Measurements from ENCODE around the gene PLPPR2. TPM values are rescaled to one million over a fixed set of nuclear protein-coding genes. Genes with fewer than 3 reads are reported as not detected.

The PLPPR2 gene
- total and polyA plus RNA-seq, 4 donors, result 9.1 to 35.1 (median 24.3) TPM

DNA sequence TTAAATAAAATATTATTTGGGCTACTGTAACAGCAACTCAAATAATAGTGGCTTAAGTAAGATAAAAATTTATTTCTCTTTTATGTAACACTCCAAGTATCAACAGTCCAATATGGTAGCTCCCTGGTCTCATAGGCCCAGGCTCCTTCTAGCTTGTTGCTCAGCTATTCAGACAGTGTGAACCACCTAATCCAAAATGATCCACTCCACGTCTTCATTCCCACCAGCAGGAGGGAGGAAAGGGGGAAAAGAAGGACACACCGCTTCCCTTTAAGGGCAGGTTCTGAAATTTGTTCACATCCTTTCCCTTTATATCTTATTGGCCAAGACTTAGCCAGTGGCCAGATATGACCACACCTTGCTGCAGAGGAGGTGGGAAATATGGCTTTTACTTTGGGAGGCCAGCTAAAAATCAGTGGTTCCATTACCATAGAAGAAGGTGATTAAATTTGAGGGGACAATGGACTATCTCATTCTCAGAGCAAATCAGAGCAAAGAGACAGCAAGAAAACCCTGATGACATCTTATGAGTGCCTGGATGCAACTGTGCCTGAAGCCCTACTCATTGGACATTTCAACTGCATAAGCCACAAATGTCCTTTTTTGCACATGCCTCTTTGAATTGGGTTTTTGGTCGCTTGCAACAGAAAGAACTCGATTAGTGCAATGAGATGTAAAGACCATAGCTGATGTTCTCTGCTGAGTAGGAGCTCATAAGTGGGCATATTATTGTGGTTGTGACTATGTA, 35.9 kb downstream of the PLPPR2 start:
- 73 to 82% methylated on average over 4 of the region's 4 CpGs for WGBS, 2 donors
- no peak for TF ChIP-seq CTCF (IDR thresholded peaks at IDR 0.05; ENCODE audit: control extremely low read depth, extremely low read depth)
- no peak overlapping the region for H3K27ac ChIP-seq (ENCODE audit: low read depth in 1 of 2, low read length in 1 of 2)

DNA sequence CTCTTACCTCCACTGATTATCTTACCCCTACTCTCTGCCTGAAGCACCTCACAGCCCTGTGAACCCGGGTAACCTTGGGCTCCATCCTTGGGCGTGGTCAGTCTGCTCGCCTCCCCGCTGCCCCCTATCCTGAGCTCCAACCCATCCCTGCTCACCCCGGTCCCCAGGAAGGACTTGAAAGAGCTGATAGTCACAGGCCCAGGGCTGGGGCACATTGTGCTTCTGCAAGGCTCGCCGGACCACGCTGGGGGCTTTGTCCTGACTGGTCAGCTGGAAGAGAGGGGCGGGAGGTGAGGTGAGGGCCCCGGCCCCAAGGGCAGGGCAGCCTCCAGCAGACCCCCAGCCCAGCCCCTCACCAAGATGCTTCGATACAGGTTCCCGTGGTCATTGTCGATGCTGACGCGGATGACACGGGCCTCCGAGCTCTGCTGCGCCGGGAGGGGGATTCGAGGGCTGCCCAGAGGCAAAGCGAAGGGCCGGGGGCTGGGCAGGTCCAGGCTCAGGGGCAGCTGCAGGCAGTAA, 41.9 kb downstream of the PLPPR2 start:
- WGBS, 2 donors, result 92 to 96% methylated on average over 21 to 22 of the region's 22 CpGs
- Histone ChIP-seq H3K36me3 (ENCODE audit: control insufficient read depth in 4 of 4, insufficient read depth in 4 of 4, low read length in 4 of 4) (peaks cover 0 to 15% (median 0%) of the 10 kb centered on the region in 4 donors), H3K27me3 (ENCODE audit: control insufficient read depth in 3 of 3, insufficient read depth in 3 of 3, low read length in 2 of 3) (no peaks in the 10 kb centered on the region), H3K4me3 (no peak overlapping the region), H3K27ac (ENCODE audit: low read depth in 1 of 2, low read length in 1 of 2) (no peak overlapping the region), H3K9me3 (ENCODE audit: control insufficient read depth in 4 of 4, insufficient read depth in 3 of 4, low read length in 3 of 4) (no peaks in the 10 kb centered on the region), H3K9ac (ENCODE audit: insufficient read depth in 1 of 2, low read length in 2 of 2) (no peak overlapping the region), H3K4me1 (ENCODE audit: control insufficient read depth in 5 of 5, insufficient read depth in 5 of 5, low read length in 5 of 5) (no peaks in the 10 kb centered on the region)
- DNase-seq, result no peak
- no peak for TF ChIP-seq CTCF (IDR thresholded peaks at IDR 0.05; ENCODE audit: control extremely low read depth, extremely low read depth)
- no peak for ATAC-seq (ENCODE audit: insufficient read depth, low FRiP score)

More for the DNA sequence above, 35.9 kb downstream of the PLPPR2 start:
- no peak overlapping the region for H3K9ac ChIP-seq (ENCODE audit: insufficient read depth in 1 of 2, low read length in 2 of 2)
- no peaks in the 10 kb centered on the region for H3K27me3 ChIP-seq (ENCODE audit: control insufficient read depth in 3 of 3, insufficient read depth in 3 of 3, low read length in 2 of 3)
- no peak overlapping the region for H3K4me3 ChIP-seq
- DNase-seq, result no peak
- no peak for ATAC-seq (ENCODE audit: insufficient read depth, low FRiP score)
- H3K4me1 ChIP-seq (ENCODE audit: control insufficient read depth in 5 of 5, insufficient read depth in 5 of 5, low read length in 5 of 5), result peaks cover 0 to 2% (median 0%) of the 10 kb centered on the region in 5 donors
- peaks cover 0 to 6% (median 0%) of the 10 kb centered on the region in 4 donors for H3K36me3 ChIP-seq (ENCODE audit: control insufficient read depth in 4 of 4, insufficient read depth in 4 of 4, low read length in 4 of 4)
- H3K9me3 ChIP-seq (ENCODE audit: control insufficient read depth in 4 of 4, insufficient read depth in 3 of 4, low read length in 3 of 4), result peaks cover 0 to 3% (median 0%) of the 10 kb centered on the region in 4 donors

DNA sequence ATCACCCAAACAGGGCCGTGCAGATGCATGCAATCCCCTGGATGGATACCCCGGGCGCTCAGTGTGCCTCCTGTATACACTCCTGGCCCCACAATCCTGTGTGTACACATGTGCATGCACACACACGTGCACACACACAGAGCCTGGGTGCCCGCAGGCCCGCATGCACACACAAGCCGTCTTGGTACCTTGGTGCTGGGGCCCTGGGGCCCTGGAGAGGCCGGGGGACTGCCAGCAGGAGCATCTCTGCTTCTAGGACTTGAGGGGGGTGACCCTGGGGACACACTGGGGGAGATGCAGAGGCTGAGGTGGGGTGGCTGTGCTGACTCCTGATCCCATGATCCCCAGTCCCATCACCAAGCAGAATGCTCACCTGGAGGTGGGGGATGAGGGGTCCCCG, 44.4 kb downstream of the PLPPR2 start:
- ATAC-seq (ENCODE audit: insufficient read depth, low FRiP score), result no peak
- 92 to 96% methylated on average over 9 of the region's 9 CpGs for WGBS, 2 donors
- Histone ChIP-seq H3K9me3 (ENCODE audit: control insufficient read depth in 4 of 4, insufficient read depth in 3 of 4, low read length in 3 of 4) (no peaks in the 10 kb centered on the region), H3K9ac (ENCODE audit: insufficient read depth in 1 of 2, low read length in 2 of 2) (no peak overlapping the region), H3K27me3 (ENCODE audit: control insufficient read depth in 3 of 3, insufficient read depth in 3 of 3, low read length in 2 of 3) (no peaks in the 10 kb centered on the region), H3K36me3 (ENCODE audit: control insufficient read depth in 4 of 4, insufficient read depth in 4 of 4, low read length in 4 of 4) (peaks cover 0 to 14% (median 0%) of the 10 kb centered on the region in 4 donors), H3K4me3 (no peak overlapping the region), H3K4me1 (ENCODE audit: control insufficient read depth in 5 of 5, insufficient read depth in 5 of 5, low read length in 5 of 5) (no peaks in the 10 kb centered on the region), H3K27ac (ENCODE audit: low read depth in 1 of 2, low read length in 1 of 2) (no peak overlapping the region)
- no peak for DNase-seq
- TF ChIP-seq CTCF (IDR thresholded peaks at IDR 0.05; ENCODE audit: control extremely low read depth, extremely low read depth), result no peak
